Smooth muscle cell (in vitro differentiated cells): ENCODE data around the gene HAAO. TPM values are rescaled to one million over a fixed set of nuclear protein-coding genes. Genes with fewer than 3 reads are reported as not detected.

Experiments used
- DNase-seq: peaks from one replicate; lab custom pipeline; 2025; ENCODE audit not compliant: unreplicated experiment; lab: John Stamatoyannopoulos, UW
- H2AFZ ChIP-seq: fragments of 200-600 bp; sonication (generic); 2 replicates; pipeline ENCODE4 v1.6.0; 2016; ENCODE audit warnings: antibody characterized with exemption, low read depth, mild to moderate bottlenecking
- H3F3A ChIP-seq: fragments of 200-600 bp; sonication (generic); 2 replicates; pipeline ENCODE4 v1.6.0; 2017; ENCODE audit warnings: antibody characterized with exemption, low read depth
- H3K27ac ChIP-seq: fragments of 200-600 bp; sonication (generic); 2 replicates; pipeline ENCODE4 v1.5.1; 2016; ENCODE audit warnings: low read depth, mild to moderate bottlenecking
- H3K27me3 ChIP-seq: fragments of 200-600 bp; sonication (generic); 2 replicates; pipeline ENCODE4 v1.6.1; 2016; ENCODE audit warnings: low read depth, mild to moderate bottlenecking
- H3K36me3 ChIP-seq: fragments of 200-600 bp; sonication (generic); 2 replicates; pipeline ENCODE4 v1.5.1; 2016; ENCODE audit warnings: low read depth
- H3K4me1 ChIP-seq: fragments of 200-600 bp; sonication (generic); 2 replicates; pipeline ENCODE4 v1.5.1; 2016; ENCODE audit warnings: low read depth
- H3K4me2 ChIP-seq: fragments of 200-600 bp; sonication (generic); 2 replicates; pipeline ENCODE4 v1.6.0; 2016; ENCODE audit warnings: mild to moderate bottlenecking
- H3K4me3 ChIP-seq: fragments of 200-600 bp; sonication (generic); 2 replicates; pipeline ENCODE4 v1.5.1; 2016; ENCODE audit warnings: mild to moderate bottlenecking
- H3K79me2 ChIP-seq: fragments of 200-600 bp; sonication (generic); 2 replicates; pipeline ENCODE4 v1.6.0; 2016; ENCODE audit warnings: low read depth, mild to moderate bottlenecking
- H3K9ac ChIP-seq: fragments of 200-600 bp; sonication (generic); 2 replicates; pipeline ENCODE4 v1.6.0; 2016; ENCODE audit warnings: low read depth
- H3K9me3 ChIP-seq: fragments of 200-600 bp; sonication (generic); replicated peaks from 2 replicates; pipeline ENCODE4 v1.5.1; 2016; ENCODE audit warnings: low read depth
- H4K20me1 ChIP-seq: fragments of 200-600 bp; sonication (generic); 2 replicates; pipeline ENCODE4 v1.6.0; 2016; ENCODE audit warnings: low read depth
- WGBS: methylation state at CpG from one replicate; pipeline ENCODE4 v1.1.7; 2016; ENCODE audit warnings: low lambda C conversion rate; 5-methylcytosine and 5-hydroxymethylcytosine counted together
- polyA plus RNA-seq: library from polyadenylated mRNA; unstranded; fragments of >200 nt; fragmentation: Nextera tagmentation; extraction: Ambion mirVana; gene quantifications from 2 replicates; pipeline ENCODE4 v1.2.1, GENCODE V29; 2016
- total RNA-seq: library from RNA; depleted of rRNA; stranded (reverse); fragments of >200 nt; gene quantifications from 2 replicates; pipeline ENCODE4 v1.2.3, GENCODE V29; 2014
- TF ChIP-seq, protein P1 (sequence below): fragments of 200-600 bp; sonication (generic); IDR thresholded peaks from 2 replicates; pipeline ENCODE4 v1.5.1; 2017; ENCODE audit warnings: borderline replicate concordance, mild to moderate bottlenecking, antibody characterized with exemption; ENCODE audit not compliant: insufficient read depth, poor library complexity, severe bottlenecking

HAAO gene
- total and polyA plus RNA-seq, 2 experiments from 2014 or later = 4.5 to 10.3 TPM

DNA sequence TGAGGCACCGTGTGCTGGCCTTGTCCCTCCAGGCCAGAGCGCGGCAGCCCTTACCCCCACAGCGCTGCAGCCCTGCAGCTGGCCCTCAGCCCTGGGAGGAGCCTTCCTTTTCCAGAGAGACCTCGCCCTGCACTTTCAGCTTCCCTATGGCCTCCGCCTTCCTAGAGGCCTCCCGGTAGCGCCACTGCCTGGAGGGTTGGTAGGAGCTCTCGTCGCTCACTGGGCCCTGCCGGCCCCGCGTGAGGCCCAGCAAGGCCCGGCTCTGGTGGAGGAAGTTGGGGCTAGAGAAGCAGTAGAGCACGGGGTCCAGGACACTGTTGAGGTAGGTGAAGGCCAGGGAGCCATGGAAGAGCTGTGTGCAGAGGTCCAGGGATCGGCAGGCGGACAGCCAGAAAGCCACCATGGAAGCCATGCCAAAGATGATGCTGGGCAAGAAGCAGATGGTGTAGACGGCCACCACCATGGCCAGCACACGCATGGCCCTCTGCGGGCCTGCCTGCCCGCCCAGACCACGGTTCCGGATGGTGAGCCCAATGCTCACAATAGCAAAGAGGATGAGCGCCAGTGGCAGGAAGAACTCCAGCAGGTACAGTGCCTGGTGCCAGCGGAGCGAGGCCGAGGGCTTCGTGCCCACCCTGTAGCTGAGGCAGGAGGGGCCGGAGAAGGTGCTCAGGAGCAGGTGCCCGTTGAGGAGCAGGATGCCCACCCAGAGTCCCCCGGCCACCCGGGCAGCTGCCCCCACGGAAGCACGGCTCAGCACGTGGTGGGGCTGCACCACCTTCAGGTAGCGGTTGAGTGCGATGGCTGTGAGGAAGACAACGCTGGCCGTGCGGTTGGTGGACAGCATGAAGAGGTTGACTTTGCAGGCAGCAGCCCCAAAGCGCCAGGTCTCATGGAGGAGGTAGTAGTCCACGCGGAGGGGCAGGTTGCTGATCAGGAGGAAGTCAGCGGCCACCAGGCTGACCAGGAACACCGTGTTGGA, 29.3 kb downstream of the HAAO start:
- H3K9ac ChIP-seq = no peak overlapping the region
- DNase-seq = no peak
- no peak overlapping the region for H3K4me2 ChIP-seq
- no peaks in the 10 kb centered on the region for H3F3A ChIP-seq
- TF ChIP-seq, protein P1, sequence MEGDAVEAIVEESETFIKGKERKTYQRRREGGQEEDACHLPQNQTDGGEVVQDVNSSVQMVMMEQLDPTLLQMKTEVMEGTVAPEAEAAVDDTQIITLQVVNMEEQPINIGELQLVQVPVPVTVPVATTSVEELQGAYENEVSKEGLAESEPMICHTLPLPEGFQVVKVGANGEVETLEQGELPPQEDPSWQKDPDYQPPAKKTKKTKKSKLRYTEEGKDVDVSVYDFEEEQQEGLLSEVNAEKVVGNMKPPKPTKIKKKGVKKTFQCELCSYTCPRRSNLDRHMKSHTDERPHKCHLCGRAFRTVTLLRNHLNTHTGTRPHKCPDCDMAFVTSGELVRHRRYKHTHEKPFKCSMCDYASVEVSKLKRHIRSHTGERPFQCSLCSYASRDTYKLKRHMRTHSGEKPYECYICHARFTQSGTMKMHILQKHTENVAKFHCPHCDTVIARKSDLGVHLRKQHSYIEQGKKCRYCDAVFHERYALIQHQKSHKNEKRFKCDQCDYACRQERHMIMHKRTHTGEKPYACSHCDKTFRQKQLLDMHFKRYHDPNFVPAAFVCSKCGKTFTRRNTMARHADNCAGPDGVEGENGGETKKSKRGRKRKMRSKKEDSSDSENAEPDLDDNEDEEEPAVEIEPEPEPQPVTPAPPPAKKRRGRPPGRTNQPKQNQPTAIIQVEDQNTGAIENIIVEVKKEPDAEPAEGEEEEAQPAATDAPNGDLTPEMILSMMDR = no peak
- no peaks in the 10 kb centered on the region for H3K27me3 ChIP-seq
- no peaks in the 10 kb centered on the region for H3K79me2 ChIP-seq
- H4K20me1 ChIP-seq = no peaks in the 10 kb centered on the region
- WGBS = 97% methylated on average over 45 of the region's 45 CpGs
- no peaks in the 10 kb centered on the region for H3K9me3 ChIP-seq
- no peak overlapping the region for H3K4me3 ChIP-seq
- no peak overlapping the region for H3K27ac ChIP-seq
- H3K36me3 ChIP-seq = no peaks in the 10 kb centered on the region
- no peaks in the 10 kb centered on the region for H3K4me1 ChIP-seq
- H2AFZ ChIP-seq = no peak overlapping the region

DNA sequence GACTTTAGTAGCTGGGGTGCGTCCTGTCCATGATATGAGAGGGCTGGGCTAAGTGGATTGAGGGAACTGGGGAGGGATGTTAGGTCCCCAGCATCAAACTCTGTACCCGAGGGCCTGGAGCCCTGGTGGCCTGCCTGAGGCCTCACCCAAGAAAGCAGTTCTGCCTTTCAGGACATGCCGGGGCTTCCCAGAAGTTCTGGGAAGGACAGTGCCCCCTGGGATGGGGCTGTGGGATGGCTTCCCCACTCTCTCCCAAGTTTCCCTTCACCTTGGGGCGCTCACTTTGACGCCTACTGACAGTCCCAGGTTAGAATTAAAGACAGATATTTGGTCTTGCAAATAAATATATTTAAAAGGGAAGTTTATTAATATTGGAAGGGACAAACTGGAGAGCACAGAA, 30.2 kb downstream of the HAAO start:
- WGBS = 91% methylated on average over 5 of the region's 5 CpGs

DNA sequence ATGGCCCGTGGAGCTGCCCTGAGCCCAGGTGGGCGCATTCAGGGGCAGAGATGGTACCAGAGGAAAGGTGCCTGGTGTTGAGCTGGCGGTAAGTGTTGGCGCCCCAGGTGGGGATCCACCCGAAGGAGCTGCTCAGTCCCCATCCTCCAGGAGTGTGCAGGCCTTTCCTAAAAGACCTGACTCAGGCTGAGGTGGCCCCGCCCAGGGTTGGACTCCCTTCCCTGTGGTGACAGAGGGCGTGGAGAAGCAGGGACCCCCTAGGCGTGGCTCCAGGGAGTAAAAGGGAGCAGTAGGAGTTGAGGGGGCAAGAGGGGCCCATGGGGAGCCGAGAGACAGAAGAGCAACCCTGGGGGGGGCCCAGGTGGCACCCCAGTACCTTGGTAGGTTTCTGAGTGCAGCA, 30.8 kb downstream of the HAAO start:
- no peak overlapping the region for H2AFZ ChIP-seq
- 93% methylated on average over 9 of the region's 9 CpGs for WGBS
- H3K4me1 ChIP-seq = no peaks in the 10 kb centered on the region
- H3K36me3 ChIP-seq = no peaks in the 10 kb centered on the region
- no peaks in the 10 kb centered on the region for H3K9me3 ChIP-seq
- no peak overlapping the region for H3K4me3 ChIP-seq
- no peak overlapping the region for H3K27ac ChIP-seq
- TF ChIP-seq, protein P1 = no peak
- H3K27me3 ChIP-seq = no peaks in the 10 kb centered on the region
- DNase-seq = no peak
- no peak overlapping the region for H3K4me2 ChIP-seq
- H3F3A ChIP-seq = no peaks in the 10 kb centered on the region
- no peaks in the 10 kb centered on the region for H3K79me2 ChIP-seq
- H3K9ac ChIP-seq = no peak overlapping the region
- H4K20me1 ChIP-seq = no peaks in the 10 kb centered on the region

More for the DNA sequence above, 30.2 kb downstream of the HAAO start:
- DNase-seq = no peak
- H4K20me1 ChIP-seq = no peaks in the 10 kb centered on the region
- H2AFZ ChIP-seq = no peak overlapping the region
- TF ChIP-seq, protein P1 = no peak
- no peaks in the 10 kb centered on the region for H3K79me2 ChIP-seq
- no peak overlapping the region for H3K27ac ChIP-seq
- H3K9me3 ChIP-seq = no peaks in the 10 kb centered on the region
- H3K9ac ChIP-seq = no peak overlapping the region
- H3K4me1 ChIP-seq = no peaks in the 10 kb centered on the region
- H3F3A ChIP-seq = no peaks in the 10 kb centered on the region
- no peak overlapping the region for H3K4me3 ChIP-seq
- H3K4me2 ChIP-seq = no peak overlapping the region
- no peaks in the 10 kb centered on the region for H3K36me3 ChIP-seq
- H3K27me3 ChIP-seq = no peaks in the 10 kb centered on the region
